Hindlimb muscle (tissue), 1 donor: ENCODE results near the gene TSEN2. TPM values are rescaled to one million over a fixed set of nuclear protein-coding genes. Genes with fewer than 3 reads are reported as not detected.
"Not testable (repeated sequence)": the region's sequence is repeated elsewhere in the genome, so short reads cannot be mapped to it uniquely, and the experiment has no call there.

Source experiments
- DNase-seq: peaks from one replicate; pipeline ENCODE4 v3.0.0-alpha.2; 2013
- polyA plus RNA-seq: library from polyadenylated mRNA; unstranded; fragments of 120-200 nt; gene quantifications from one replicate; pipeline ENCODE4 v1.2.1, GENCODE V29; 2013; ENCODE audit not compliant: insufficient read length

TSEN2 gene
- polyA plus RNA-seq, 1 donor = 14.4 TPM

DNA sequence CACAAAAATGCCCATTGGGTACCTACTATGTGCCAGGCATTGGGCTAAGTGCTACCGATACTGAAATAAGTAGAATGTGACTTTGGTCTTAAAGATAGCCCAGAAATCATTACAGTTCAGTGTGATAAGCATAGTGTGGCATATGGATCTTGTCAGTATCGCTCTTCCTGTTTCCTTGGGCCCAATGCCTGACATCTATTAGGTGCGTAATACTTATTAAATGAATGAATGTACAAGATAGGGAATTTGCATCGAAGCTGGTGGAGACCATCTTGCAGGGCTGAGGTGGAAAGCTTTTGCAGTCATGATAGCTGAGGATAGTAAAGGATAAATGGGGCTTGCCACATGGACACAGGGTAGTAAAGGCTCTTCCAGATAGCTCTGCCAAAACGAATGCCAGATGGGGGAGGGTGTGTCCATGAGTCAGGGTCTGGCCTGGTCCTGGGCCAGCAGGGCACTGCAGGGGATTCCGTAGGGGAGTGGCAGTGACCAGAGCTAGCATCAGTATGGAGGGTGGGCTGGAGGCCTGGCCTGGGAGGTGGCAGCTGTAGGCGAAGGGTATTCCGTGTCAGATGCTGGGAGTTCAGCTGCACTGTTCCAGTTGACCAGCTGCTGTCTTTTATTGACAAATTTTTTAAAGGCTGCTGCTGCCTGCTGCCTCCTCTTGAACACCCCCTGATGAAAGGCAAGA lies 23.5 kb downstream of the TSEN2 start:
- DNase-seq = no peak

DNA sequence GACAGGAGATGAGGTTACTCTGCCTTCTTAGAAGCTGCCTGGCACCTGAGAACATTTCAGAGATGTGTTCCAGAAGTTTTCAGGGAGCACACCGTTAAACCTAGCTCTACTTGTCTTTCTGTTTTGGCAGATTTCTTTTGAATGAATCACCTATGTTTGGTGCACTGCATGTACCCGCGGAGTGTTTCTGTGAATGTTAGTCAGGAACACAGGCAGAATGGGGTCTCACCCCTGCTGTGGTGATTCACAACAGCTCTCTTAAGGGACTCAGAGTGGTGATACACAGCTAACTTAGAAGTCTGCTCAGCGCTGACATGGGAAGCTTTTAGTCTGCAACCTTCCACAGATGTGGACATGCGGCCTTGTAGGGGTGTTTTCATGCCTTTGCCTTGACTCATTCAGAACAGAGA lies 24.0 kb downstream of the TSEN2 start:
- no peak for DNase-seq

DNA sequence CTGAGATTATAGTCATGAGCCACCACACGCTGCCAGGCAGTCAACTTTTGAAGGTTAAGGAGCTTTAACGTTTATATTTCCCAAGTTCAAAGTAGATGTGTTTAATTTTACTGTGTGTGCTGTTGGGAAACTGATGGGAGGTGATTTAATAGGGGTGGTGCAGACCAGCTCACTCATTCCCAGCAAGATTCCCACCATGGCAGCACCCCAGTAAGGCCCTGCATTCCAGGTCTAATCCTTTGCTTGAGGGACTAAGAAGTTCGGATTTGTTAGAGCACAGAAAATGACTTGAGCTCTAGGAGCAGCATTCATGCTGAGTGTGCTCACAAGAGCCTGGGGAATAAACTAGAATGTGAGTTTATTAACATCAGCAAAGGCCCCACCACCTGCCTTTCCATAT lies 25.2 kb downstream of the TSEN2 start:
- DNase-seq = no peak

DNA sequence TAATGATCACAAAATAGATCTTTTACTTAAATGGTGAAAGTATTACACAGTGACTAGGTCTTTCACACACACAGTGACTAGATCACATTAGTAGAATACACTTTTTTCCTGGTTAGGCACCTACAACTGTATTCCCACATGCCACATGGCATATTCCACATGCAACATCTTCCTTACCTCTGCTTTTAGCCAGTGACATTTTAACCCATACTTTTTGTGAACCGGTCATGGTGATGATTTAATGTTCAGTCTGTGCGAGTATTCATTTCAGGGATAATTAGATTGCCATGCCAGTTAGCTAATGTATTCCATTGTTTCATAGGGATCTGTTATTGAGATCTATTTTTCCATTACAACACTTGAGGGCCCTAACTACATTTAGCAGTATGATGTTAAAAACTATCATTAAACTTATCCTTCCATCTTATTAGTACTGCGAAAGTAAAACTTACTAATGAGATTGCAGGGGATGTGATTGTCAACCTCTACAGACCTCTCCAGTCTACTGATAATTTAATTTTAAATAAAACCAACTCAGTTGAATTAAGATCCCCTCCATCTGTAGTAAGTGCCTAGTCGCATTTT lies 28.3 kb downstream of the TSEN2 start:
- DNase-seq = no peak

DNA sequence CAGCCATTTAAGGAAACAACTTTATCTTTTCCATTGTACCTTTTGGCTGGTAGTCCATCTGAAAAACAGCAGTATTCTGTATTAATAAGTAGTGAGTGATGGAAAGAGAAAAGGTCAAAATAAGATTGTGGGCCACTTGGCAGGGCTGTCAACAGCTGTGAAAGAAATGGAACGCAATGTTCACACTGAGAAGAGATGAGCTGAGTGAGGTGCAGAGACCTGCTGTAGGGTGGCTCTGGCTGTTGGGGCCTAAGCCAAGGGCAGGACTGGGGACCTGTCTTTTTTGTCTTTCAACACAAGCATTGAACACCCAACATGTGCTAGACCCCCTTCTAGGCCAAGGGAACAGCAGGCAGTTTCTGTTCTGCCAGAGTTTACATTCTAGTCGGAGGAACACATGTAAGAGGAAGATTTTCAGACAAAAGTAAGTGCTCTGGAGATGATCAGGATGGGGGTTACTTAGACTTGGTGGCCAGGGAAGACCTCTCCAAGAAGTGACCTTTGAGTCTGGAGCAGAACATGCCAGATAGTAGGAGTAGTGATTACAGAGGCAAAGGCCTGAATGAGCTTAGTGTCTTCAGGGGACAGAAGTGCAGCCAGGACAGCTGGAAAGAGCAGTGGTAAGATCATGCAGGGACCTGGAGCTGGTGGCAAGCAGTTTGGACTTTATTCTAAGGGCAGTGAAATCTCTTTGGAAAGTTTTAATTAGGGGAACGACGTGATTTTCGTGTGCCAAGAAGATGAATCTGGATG lies 29.6 kb downstream of the TSEN2 start:
- DNase-seq = no peak

DNA sequence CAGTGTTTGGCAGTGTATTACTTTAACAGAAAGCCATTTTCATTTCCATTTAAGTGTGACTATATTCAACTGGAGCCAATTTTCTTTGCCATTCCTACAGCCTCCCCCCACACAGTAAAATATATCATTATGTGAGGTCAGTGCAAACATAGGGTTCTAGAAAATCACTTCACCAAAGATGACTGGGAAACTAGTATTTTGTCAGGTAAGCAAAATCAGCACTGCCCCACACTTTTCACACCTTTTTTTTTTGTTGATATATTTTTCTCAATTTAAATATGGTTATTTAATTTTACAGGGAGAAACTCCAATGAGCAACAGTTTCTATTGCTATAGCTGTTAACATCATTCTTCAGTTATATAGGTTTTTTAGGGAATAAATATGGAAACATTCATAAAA lies 31.4 kb downstream of the TSEN2 start:
- DNase-seq = no peak

DNA sequence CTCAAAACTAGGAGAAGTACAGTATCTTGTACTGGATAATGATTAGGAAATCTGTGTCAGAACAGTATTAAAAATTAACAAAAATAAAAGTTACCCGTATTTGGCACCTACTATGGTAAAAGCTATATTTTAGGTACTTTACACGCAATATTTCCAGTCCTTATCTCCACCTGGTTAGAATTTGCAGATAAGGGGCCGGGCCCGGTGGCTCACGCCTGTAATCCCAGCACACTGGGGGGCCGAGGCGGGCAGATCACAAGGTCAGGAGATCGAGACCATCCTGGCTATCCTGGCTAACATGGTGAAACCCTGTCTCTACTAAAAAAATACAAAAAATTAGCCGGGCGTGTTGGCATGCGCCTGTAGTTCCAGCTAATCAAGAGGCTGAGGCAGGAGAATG lies 32.6 kb downstream of the TSEN2 start:
- DNase-seq = no peak

DNA sequence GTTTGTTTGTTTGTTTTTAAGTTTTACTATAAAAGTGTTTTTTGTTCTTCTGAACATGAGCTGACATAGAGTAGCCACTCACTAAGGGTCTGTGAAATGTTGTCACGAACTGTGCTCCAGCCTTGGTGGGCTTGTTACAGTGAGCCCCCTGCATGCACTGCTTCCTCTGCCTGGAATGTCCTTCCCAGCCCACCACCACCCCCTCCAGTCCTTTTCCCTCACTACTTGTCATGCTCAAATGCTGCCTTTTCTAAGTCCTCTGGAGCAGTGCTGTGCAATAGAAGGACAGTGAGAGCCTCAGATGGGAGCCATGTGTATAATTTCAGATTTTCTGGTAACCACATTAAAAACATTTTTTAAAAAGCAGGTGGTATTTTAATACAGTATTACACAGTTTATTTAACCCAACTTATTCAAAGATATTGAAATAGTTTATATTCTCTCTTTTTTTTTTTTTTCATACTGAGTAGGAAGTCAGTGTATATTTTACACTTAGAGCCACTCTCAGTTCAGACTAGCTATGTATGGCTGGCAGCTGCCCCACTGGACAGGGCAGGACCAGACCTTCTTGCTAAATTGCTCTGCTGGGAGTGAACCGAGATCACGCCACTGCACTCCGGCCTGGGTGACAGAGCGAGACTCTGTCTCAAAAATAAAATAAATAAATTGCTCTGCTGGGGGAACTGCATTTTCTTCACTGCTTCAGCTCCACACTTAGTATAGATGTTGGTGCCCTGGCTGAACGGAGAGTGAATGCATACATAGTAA lies 34.2 kb downstream of the TSEN2 start:
- no peak for DNase-seq

DNA sequence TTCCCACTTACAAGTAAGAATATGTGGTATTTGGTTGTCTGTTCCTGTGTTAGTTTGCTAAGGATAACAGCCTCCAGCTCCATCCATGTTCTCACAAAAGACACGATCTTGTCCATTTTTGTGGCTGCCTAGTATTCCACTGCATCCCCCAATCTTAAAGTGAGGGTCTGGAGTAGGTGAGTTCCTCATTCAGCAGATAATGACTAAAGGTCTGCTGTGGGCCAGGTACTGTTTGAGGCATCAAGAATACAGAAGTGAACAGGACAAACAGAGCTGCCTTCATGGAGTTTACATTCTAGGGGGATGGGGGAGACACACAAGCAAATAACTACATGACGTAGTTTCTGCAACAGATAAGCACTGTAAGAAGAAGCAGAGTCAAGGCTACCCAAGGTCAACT lies 36.7 kb downstream of the TSEN2 start:
- no peak for DNase-seq

DNA sequence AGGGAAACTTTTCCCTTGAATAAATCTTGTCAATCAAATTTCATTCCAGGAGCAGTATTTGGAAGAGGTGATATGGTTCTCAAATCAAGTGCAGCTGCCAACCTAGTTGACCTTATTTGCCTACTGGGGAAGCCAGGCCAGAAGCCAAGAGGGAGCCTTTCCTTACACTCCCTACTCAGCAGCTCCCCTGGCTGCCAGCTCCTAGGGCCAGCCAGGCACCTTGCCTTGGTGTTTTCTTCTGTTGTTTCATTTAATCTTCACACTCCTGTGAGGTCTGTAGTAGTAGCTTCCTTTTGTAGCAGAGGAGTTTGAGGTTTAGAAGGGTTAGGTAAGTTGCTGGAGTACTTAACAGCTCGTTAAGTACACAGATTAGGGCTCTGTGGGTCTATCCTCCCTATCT lies 38.4 kb downstream of the TSEN2 start:
- DNase-seq = no peak

DNA sequence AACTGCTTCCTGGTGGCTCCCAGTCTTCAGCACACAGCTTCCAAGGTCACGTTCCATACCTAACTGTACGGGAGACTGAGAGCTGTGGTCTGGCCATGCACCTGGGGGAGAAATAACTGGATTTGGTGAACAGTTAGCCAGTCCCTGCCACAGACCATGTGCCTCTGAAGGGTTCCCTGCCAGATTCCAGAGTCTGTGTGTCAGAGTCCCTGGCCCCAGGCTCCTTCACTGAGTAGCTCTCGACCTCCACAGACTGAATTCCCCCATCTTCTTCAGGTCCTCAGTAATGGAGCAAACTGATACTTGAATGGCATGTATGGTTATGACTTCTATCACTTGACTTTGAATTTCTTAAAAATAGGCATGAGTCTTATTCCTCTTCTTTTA lies 43.5 kb downstream of the TSEN2 start:
- DNase-seq = no peak

DNA sequence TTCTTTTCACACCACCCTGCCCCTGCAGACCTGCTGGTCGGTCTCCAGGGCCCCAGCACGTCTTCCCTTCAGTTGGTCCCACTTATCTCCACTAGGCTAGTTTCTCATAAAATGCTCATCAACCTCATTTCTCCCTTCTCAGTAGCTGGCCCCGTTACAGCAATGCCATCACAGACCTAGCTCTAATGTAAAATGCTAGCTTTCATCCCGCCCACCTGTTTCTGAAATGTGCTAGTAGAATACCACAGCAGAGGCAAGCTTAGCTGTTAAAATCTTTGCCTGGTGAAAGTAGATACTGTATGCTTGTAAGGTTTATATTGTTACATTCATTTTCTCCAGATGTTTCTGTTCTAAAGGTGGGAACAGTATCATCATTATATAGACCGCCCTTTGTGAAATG lies 47.9 kb downstream of the TSEN2 start:
- DNase-seq = no peak

DNA sequence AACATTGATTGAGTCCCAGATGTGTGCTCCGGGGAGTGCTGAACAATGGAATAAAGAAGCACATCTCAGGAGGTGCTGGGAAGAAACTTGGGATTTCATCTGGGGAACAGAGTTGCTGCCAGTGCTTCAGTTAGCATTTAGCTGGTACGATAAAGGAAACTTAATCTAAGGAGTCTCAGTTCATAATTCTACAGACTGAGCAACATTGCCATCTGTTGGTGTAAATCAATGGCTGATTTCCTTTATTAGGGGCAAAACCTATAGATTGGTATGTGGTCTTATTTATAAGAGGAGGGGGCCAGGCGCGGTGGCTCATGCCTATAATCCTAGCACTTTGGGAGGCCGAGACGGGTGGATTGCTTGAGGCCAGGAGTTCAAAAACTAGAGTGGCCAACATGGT lies 52.1 kb downstream of the TSEN2 start:
- no peak for DNase-seq

DNA sequence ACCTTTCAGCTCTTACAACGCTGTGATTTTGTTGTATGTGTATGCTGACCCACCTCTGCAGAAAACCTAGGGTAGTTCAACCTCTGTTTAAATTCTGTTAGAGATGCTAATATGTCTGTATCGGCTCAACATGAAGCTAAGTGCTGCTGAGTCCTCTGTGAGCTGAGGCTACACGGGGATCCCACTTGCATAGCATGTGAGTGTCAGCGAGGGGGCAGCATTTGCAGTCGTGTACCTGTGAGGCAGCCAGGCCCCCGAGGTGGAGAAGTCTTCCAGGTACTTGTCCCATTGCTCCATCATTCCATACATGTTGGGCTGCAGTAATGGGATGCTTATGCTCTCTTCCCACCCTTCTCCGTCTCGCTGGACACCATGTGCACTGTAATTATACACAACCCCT lies 57.3 kb downstream of the TSEN2 start:
- DNase-seq = no peak

DNA sequence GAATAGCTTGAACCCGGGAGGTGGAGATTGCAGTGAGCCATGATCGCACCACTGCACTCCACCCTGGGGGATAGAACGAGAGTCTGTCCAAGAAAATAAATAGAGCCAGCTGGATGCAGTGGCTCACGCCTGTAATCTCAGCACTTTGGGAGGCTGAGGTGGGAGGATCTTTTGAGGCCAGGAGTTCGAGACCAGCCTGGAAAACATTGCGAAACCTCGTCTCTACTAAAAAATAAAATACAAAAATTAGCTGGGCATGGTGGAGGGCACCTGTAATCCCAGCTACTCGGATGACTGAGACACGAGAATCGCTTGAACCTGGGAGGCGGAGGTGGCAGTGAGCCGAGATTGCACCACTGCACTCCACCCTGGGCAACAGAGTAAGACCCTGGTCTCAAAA lies 59.2 kb downstream of the TSEN2 start:
- DNase-seq = not testable (repeated sequence)

DNA sequence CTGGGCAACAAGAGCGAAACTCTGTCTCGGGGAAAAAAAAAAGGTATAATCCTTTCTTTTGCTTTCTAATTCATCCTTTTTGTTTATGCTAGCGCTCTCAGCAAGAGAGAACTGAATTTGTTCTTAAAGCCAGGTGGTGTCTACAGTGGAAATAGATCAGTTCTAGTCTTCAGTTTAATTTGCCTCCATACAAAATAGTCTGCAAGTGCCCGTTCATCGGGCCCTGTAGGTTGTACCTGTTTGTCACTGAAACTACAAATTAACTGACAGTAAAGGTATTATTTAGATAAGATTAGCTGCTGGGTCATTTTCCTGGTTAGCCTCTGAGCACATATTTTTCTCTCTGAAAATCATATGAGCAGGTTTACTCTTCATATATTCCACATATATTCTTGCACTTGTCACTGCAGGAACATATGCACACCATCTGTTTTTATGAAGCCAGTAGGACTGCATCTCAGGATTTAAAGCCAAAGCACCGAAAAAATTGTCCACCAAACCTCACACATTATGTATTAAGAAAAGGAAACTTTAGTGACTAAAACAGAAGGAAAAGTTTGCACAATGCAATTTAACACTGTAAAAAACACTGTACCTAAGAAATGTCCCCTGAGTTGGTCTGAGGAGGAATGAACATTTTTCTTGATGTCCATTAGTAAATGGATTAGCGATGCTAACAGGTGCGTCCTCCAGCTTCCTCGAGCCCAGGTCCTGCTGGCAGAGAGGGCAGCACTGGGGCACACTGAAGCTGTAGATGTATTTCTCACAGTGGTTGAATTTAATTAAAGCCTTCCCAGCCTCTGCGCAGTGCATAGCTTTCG lies 60.6 kb downstream of the TSEN2 start:
- no peak for DNase-seq

DNA sequence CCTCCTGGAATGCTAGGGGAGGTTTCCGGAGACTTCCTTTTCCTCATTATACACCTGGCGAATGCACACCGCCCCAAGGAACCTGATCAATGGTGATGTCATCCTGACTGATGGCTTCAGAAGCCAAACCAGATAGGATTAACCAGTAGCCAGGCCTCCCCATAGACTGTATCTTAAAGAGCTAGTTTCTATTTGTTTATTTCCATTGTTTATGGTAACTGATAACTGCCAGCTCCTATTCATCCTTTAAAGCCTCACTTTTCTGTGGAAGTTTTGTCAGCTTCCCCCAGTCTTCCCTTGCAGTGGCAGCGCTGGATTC lies 61.2 kb downstream of the TSEN2 start, which contains the start of gene MKRN2OS:
Gene MKRN2OS (minus strand): TSS at position 27 of the 319 bp plus-strand sequence. CDS start 35 bp downstream, outside the sequence.
- no peak for DNase-seq

DNA sequence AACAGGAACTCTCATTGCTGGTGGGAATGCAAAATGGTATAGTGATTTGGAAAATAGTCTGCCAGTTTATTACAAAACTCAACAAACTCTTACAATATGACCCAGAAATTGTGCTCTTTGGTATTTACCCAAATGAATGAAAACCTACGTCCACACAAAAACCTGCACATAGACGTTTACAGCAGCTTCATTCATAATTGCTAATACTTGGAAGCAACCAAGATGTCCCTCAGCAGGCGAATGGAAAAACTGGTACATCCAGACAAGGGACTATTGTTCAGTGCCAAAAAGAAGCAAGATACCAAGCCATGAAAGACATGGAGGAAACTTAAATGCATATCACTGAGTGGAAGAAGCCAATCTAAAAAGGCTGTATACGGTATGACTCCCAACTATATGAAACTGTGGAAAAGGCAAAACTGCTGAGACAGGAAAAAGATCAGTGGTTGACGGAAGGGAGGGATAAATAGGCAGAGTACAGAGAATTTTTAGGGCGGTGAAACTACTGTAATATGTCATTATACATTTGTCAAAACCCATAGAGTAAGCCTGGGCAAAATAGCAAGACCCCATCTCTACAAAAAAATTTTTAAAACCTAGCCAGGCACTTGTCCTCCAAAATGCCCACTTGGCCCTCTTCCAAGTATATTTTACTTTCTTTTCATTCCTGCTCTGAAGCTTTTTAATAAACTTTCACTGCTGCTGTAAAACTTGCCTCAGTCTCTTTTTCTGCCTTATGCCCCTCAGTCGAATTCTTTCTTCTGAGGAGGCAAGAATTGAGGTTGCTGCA lies 65.9 kb downstream of the TSEN2 start:
- no peak for DNase-seq

DNA sequence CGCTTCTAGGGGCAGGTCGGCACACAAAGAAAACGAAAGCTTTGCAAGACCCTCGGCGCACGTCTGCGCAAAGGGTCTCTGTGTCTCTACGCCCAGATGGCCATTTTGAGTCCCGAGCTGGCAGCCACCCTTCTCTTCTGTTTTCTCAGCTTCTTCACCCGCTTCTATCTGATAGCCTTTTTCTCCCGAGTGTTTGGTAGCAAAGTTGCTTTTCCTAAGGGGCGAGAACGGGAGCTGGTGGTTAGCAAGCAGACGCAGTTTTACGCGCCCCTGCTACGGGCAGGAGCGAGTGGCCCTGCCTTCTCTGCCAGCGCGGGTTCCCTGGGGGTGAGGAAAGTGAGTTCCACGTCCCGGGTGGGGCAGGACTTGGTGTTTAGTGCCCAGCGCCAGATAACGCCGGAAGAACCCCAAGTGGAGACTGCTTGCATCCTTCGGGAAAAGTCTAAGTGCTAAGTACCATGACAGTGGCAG lies 69.7 kb downstream of the TSEN2 start:
- DNase-seq = peak; percentile 27

DNA sequence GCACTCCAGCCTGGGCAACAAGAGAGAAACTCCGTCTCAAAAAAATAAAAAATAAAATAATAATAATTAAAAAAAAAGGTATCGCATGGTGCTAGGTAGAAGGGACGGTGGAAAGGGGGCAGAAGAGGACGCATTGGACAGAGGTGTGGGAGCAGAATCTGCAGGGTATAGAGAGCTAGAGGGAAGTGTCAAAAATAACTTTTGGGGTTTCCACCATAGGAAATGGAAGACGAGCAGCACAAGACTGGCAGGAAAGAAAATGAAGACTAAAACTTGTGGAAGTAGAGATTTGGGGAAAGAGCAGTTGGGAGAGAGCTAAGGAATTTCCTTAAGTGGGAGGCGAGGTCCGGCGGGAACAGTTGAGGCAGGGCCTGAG lies 72.0 kb downstream of the TSEN2 start:
- DNase-seq = no peak

DNA sequence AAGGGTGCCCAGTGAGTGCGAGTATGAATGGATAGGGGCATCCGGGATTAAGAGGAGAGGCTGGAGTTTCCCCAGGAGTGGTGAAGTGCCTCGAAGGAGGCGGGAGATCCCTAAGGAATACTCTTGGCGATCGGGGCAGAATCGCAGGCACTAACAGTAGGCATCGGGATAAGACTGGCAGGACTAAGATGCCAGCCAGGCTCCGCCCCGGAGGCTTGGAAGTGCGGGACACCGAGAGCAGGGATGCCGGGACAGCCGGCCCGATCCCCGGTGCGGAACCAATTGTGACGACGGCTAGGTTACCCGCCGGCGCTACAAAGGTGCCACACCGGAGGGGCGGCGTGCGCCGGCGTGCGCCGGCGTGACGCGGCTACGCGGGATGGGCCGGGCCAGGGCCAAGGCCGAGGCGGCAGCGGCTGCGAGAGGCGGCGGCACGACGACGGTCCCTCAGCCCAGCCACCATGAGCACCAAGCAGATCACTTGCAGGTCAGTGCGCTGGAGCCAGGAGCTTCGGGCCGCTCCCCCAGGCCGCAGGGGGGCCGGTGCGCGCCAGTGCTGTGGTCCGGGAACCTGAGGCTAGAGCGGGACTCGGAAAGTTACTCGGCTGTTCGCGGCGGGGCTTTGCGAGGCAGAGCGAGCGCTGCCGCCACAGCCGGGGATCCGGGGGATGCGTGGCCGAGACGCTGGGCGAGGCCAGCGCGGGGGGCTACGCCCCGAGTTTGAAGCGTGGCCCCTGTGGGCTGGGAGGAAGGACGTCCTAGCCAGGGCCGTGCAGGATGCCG lies 72.6 kb downstream of the TSEN2 start, which contains the start of gene MKRN2:
Gene MKRN2 (plus strand): TSS at position 398 of the 783 bp plus-strand sequence. CDS start 64 bp downstream, at position 462.
- peak; percentile 91 for DNase-seq
